DMS 273 (cell line): ENCODE data around the gene POLD1.
"Not testable (repeated sequence)": the region's sequence is repeated elsewhere in the genome, so short reads cannot be mapped to it uniquely, and the experiment has no call there.

Experiments
- DNase-seq: peaks from one replicate; lab custom pipeline; 2025; ENCODE audit not compliant: unreplicated experiment; lab: John Stamatoyannopoulos, UW

POLD1 gene

DNA sequence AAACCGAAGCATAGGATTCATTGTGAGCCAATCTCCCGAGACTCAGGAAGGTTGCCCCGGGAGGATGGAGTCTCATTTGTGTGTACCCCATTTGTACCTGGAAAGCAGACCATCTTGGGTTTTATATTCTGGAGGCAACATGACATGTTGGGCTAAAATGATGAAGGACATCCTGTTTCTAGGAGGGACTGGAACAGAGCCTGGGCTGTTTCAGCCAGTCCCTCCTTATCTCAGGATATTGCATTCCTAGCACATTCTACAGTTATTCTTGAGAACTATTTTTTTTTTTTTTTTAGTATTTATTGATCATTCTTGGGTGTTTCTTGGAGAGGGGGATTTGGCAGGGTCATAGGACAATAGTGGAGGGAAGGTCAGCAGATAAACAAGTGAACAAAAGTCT is 6.1 kb downstream of the POLD1 start:
- not testable (repeated sequence) for DNase-seq

DNA sequence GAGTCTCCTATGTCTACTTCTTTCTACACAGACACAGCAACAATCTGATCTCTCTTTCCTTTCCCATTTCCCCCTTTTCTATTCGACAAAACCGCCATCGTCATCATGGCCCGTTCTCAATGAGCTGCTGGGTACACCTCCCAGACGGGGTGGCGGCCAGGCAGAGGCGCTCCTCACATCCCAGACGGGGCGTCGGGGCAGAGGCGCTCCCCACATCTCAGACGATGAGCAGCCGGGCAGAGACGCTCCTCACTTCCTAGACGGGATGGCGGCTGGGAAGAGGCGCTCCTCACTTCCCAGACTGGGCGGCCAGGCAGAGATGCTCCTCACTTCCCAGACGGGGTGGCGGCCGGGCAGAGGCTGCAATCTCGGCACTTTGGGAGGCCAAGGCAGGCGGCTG is 6.8 kb downstream of the POLD1 start:
- not testable (repeated sequence) for DNase-seq

DNA sequence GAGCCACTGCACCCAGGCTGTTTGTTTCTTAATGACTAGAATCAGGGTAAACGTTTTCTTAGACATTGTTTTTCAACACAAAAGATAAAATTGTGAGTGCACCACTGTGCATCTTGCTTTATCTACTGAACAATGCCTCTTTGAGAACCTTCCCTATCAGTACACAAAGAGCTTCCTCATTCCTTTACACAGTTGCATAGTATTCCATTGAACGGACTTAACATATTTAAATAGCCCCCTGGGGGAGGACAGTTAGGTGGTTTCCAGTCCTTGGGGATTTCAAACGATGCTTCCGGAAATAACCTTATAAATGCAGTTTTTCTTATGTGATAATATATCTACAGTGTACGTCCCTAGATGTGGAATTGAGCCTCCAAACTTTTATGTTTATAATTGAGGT is 8.6 kb downstream of the POLD1 start:
- DNase-seq: no peak

DNA sequence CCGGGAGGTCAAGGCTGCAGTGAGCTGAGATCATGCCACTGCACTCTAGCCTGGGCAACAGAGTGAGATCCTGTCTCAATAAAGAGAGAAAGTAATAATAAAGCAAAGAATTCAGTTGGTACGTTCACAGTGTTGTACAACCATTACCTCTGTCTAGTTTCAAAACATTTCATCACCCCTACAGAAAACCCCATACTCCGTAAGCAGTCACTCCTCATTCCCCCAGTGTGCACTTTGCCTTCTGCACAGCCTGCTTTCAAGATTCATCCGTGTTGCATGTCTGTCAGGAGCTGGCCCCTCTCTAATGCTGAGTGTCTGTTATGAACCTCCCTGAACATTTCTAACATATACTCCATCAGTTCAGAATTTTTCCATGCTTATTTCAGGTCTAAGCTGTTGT is 9.4 kb downstream of the POLD1 start:
- no peak for DNase-seq

DNA sequence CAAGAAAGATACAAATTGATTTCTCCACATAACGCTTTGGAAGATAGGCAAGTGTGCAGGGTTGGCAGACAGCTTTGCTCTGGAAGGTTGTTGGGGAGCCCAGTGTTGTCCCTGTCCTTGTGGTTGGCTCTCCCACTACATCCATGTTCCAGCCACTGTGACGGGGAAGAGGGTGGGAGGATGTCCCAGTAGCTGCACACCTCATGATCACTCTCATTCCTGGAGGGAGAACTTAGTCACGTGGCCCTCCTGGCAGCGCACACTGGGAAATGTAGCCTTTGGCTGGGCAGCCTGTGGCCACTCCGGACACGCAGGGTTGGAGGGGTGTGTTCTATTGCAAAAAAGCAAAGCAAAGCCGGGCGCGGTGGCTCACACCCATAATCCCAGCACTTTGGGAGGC is 9.9 kb downstream of the POLD1 start:
- no peak for DNase-seq

DNA sequence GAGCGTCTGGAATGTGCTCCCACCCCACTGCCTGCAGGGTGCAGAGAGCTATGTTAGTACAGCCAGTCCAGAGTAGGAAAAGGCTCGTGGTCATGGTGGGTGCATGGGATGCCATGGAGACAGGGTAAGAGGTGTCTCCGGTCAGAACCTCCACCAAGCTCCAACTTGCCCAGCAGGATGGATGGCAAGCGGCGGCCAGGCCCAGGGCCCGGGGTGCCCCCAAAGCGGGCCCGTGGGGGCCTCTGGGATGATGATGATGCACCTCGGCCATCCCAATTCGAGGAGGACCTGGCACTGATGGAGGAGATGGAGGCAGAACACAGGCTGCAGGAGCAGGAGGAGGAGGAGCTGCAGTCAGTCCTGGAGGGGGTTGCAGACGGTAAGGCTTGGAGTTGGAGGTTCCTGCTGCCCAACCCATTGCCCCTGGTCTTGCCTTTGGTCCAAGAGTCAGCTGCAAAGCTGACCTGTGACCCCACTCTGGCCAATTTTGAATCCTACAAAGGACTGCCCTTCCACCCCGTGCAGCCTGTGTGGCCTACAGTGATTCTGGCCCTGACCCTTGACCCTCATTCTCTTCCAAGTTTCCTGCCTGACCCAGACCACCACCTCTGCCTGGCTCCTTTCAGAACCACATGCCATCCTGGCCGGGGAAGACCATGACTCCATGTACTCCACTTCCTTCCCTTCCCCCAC is 14.7 kb downstream of the POLD1 start:
- no peak for DNase-seq

DNA sequence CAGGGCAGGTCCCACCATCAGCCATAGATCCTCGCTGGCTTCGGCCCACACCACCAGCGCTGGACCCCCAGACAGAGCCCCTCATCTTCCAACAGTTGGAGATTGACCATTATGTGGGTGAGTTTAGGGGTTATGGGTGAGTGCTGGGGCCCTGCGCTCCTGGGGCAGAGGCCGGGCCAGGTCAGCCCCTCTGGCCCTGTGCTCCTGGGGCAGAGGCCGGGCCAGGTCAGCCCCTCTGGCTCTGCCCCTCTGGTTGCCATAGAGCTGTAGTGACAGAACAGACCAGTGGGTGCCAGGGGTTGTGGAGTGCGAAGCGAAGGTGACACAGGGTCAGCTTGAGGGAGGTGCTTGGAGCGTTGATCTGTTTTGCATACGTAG is 15.2 kb downstream of the POLD1 start:
- DNase-seq: no peak

DNA sequence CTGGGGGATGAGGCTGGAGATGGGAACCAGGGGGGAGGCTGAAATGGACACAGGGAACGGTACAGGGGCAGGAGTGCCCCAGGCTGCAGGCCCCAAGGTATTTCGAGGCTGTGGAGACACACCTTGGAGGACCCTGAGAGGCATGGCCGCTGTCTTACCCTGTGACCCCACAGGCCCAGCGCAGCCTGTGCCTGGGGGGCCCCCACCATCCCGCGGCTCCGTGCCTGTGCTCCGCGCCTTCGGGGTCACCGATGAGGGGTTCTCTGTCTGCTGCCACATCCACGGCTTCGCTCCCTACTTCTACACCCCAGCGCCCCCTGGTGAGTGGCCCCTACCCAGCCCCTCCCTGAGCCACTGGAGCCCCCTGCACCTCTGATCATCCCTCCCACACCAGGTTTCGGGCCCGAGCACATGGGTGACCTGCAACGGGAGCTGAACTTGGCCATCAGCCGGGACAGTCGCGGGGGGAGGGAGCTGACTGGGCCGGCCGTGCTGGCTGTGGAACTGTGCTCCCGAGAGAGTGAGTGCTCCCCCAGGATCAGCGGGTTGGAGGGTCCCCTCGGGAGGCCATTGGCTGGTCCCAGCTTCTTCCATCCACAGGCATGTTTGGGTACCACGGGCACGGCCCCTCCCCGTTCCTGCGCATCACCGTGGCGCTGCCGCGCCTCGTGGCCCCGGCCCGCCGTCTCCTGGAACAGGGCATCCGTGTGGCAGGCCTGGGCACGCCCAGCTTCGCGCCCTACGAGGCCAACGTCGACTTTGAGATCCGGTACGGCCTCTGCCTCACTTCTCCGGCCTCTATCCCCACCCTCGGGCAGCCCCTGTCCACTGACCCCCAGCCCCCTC is 17.7 kb downstream of the POLD1 start:
- DNase-seq: no peak

DNA sequence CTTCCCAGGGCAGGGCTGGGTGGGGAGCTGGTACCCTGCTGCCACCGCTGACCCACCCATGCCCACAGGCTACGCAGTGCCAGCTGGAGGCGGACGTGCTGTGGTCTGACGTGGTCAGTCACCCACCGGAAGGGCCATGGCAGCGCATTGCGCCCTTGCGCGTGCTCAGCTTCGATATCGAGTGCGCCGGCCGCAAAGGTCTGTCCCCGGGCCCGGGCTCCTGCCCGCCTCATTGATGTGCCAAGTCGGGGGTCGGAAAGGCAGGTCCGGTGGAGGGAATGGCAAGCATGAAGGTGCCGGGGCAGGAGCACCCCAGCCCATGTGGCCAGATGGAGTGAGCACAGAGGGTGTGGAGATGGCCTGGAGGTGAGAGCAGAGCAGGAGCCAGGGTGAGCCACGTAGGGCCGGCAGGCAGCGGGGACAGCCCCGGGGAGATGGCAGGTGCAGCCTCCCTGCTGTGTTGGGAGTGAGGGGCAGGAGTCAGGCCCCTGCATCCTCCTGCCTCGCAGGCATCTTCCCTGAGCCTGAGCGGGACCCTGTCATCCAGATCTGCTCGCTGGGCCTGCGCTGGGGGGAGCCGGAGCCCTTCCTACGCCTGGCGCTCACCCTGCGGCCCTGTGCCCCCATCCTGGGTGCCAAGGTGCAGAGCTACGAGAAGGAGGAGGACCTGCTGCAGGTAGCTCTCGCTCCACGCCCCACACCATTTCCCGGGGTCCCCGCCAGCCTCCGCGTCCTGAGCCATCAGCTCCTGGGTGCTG is 18.6 kb downstream of the POLD1 start:
- no peak for DNase-seq

DNA sequence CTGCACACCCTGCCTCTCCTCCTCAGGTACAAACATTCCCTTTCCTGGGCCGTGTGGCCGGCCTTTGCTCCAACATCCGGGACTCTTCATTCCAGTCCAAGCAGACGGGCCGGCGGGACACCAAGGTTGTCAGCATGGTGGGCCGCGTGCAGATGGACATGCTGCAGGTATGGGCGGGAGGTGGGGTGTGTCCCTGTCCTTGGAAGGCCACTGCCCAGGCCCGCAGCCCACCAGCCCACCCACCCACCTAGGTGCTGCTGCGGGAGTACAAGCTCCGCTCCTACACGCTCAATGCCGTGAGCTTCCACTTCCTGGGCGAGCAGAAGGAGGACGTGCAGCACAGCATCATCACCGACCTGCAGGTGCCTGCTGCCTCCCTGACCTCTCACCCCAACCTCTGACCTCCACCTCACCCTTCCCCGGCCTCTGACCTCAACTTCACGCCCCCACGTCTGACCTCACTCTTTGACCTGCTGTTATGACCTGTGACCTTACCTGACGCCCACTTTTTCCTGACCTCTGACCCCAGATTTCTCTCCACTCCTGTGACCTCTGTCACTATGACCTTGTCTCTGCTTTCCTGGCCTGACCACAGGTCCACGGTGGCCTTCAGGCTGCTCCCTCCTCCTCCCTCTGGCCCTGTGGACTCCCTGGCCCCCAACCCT is 22.1 kb downstream of the POLD1 start:
- DNase-seq: no peak

DNA sequence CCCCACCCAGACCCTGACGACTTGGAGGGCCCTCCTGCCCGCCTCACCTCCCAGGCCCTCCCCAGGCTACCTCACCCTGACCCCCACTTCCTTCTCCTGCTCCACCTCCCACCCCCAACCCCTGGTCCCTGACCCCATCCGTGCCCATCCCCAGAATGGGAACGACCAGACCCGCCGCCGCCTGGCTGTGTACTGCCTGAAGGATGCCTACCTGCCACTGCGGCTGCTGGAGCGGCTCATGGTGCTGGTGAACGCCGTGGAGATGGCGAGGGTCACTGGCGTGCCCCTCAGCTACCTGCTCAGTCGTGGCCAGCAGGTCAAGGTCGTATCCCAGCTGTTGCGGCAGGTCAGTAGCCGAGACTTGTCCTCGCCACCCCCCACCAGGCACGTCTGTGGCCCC is 22.7 kb downstream of the POLD1 start:
- no peak for DNase-seq

DNA sequence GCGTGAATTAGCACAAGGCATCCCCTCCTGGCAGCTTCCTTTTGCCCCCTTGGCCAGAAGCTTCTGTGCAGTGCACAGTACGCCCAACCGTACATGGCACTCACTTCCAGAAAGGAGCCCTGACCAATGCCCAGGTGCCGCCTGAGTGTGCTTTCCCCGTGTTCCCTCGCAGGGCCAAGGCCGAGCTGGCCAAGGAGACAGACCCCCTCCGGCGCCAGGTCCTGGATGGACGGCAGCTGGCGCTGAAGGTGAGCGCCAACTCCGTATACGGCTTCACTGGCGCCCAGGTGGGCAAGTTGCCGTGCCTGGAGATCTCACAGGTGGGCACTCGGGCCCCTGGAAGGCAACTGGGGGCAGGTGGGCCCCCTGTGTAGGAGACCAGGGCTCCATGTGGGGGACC is 25.2 kb downstream of the POLD1 start:
- DNase-seq: no peak

DNA sequence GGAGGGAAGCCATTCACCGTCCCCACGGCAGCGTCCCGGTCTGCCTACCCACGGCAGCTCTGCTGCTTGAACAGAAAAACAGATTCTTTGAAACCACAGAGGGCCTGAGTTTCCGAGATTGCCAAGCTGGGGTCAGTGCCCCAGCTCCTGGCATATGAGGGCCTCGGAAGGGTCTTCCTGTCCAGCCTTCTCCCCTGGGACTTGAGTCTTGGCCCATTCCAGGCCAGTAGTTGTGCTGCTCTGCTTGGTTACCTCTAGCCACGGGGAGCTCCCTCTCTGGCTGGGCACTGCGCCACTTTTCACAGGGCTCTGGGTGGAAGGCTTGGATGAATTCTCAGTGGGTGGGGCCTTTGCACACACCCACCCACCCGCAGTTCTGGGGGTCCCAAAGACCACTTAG is 26.0 kb downstream of the POLD1 start:
- DNase-seq: no peak

DNA sequence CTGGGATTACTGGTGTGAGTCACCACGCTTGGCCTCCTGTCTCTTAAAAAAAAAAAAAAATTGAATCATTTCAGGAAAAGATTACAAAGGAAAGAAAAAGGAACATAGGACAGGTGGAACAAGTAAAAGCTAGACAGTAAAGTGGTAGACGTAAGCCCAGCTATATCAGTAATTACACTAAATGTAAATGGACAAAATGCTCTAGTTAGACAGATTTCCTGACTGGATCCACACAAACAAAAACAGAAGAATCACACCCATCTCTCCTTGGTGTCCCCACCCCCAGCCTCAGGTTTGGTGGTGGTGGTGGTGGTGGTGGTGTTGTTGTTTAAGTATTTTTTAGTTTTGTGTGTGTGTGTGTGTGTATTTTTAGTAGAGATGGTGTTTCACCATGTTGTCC is 28.3 kb downstream of the POLD1 start:
- no peak for DNase-seq

DNA sequence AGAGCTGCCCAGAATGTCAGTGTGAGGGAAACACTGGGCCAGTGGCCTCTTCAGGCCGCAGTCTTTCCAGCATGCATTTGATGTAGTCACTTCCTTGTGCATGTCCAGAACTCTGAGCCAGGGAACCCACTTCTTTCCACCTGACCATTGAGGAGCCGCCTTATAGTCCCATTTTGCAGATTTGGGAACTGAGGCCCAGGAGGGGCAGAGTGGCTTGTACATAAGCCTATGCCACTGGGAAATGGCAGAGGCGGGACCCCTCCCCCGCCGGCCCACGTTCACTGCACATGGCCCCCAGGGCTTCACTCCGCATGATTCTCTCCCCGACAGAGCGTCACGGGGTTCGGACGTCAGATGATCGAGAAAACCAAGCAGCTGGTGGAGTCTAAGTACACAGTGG is 28.9 kb downstream of the POLD1 start:
- DNase-seq: no peak

DNA sequence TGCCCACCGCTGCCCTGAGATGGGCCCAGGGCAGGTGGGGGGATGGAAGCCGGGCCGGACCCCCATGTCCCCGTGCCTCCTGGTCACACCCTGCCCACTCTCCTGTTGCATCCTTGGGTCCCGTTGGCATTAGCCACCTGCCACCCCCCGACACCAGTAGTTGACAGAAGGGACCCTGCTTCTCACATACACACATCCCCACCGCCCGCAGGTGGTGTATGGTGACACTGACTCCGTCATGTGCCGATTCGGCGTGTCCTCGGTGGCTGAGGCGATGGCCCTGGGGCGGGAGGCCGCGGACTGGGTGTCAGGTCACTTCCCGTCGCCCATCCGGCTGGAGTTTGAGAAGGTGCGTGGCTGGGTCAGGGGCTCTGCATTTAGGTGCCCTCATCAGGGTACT is 29.4 kb downstream of the POLD1 start:
- no peak for DNase-seq

DNA sequence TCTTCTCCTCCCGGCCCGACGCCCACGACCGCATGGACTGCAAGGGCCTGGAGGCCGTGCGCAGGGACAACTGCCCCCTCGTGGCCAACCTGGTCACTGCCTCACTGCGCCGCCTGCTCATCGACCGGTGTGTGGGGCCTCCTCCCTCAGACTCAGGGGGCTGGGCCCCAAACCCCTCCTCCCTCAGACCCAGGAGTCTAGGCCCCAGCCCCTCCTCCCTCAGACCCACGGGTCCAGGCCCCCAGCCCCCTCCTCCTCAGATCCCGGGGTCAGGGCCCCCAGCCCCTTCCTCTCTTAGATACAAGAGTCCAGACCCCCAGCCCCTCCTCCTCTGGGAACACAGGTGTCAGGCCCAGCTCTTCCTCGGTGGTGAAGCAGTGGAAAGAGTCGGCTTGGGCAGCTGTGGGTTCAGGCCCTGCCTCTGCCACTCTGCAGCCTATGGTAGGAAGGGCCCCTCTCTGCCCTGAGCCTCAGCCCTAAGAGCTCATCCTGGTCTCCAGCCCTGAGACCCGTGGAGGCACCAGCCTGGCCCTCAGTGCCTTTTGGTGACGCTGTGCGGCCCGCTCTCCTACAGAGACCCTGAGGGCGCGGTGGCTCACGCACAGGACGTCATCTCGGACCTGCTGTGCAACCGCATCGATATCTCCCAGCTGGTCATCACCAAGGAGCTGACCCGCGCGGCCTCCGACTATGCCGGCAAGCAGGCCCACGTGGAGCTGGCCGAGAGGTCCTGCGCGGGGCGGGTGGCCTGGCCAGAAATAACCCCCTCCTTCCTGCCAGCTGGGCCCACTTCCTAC is 30.9 kb downstream of the POLD1 start:
- peak; percentile 78 for DNase-seq

DNA sequence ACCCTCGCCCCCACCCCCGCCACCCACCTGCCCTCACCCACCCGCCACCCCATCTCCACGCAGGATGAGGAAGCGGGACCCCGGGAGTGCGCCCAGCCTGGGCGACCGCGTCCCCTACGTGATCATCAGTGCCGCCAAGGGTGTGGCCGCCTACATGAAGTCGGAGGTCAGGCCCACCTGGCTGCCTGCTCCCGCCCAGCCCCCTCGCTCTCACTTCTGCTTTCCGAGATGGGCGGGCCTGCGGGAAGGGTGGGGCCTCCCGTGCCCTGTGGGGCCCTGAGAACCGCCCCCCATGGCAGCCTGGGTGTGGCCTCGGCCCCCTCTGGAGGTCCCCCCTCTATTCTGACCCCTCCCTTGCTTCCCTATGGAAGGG is 31.5 kb downstream of the POLD1 start:
- DNase-seq: no peak

DNA sequence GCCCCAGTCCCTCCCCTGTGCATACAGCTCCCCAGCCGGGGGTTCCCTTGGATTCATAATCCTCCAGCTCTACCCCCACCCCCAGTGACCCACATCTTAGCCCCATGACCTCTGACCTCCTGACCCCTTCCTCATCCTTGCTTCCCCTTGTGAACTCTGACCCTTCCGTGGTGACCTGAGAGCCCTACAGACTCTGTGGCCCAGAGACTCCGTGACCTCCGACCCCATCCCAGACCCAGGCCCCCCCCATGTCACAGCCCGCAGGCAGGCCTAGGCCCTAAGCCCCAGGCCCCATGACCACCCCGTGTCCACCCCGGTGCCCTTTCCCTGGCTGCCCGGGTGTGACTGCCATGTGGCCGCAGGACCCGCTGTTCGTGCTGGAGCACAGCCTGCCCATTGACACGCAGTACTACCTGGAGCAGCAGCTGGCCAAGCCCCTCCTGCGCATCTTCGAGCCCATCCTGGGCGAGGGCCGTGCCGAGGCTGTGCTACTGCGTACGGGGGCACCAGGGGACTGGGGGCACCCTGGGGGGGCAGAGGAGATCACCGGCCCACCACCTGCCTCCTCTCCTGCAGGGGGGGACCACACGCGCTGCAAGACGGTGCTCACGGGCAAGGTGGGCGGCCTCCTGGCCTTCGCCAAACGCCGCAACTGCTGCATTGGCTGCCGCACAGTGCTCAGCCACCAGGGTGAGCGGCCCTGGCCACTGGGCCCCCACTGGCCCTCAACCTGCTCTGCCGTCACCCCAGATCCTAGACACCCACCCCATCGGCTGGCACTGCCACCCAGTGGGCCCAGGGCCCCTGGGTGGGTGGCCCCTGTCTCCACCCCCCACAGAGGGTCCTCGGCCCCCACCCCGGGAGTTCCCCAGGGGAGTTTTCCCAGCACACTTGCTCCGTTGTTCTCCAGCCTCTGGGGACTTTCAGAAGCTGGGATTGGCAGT is 32.2 kb downstream of the POLD1 start:
- DNase-seq: no peak
